Activated naive CD4-positive, alpha-beta T cell treated with anti-CD3 and anti-CD28 coated beads, Interleukin-2, amount 50 U/mL, for 24 hours (primary cell): ENCODE measurements around the gene GRK5.
A peak's percentile ranks its signal among the peaks of the same experiment; 100 is the strongest.

Experiments used
- H3K27ac Mint-ChIP-seq: one replicate; pipeline ENCODE4 v1.8.0; 2021; ENCODE audit warnings: mild to moderate bottlenecking, mixed read lengths
- H3K27me3 Mint-ChIP-seq: one replicate; pipeline ENCODE4 v1.8.0; 2021; ENCODE audit warnings: mixed read lengths
- H3K36me3 Mint-ChIP-seq: one replicate; pipeline ENCODE4 v1.8.0; 2021; ENCODE audit warnings: mixed read lengths
- H3K4me1 Mint-ChIP-seq: one replicate; pipeline ENCODE4 v1.8.0; 2021; ENCODE audit warnings: mixed read lengths
- H3K4me3 Mint-ChIP-seq: one replicate; pipeline ENCODE4 v1.8.0; 2021; ENCODE audit warnings: mild to moderate bottlenecking, mixed read lengths
- H3K9me3 Mint-ChIP-seq: one replicate; pipeline ENCODE4 v1.8.0; 2021; ENCODE audit warnings: mixed read lengths

Gene GRK5

DNA sequence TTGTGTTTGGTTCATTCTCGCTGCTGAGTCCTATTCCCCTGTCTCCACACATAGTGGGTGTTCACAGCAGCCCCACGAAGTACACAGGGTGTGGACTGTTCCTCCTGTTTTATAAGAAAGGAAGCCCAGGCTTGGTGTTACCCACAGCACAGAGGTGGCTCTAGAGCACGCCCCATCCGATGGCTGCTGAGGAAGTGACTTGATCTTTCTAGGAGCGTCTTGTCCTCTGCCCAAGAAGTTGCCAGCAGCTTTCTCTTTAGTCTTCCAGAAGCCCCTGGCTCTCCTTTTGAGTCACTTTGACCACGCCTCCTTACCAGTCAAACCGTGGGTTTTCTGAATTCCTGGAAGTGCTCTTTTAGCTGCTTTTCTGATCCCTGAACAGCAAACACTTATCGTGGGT is 94.0 kb downstream of the GRK5 start:
- Mint-ChIP-seq H3K9me3 (peaks cover 7% of the 10 kb centered on the region), H3K4me1 (peaks cover 89% of the 10 kb centered on the region), H3K27me3 (no peaks in the 10 kb centered on the region), H3K36me3 (peaks cover 13% of the 10 kb centered on the region), H3K4me3 (peak overlapping the region; percentile 79), H3K27ac (peak overlapping the region; percentile 98)

- peak overlapping the region; percentile 4 for H3K4me3 Mint-ChIP-seq
Measured at GRCh38 chr10:119302172-119302571, 94.8 kb downstream of the GRK5 start.

GRCh38 chr10:119302591-119303253 is 95.4 kb downstream of the GRK5 start:
- H3K4me3 Mint-ChIP-seq: peak overlapping the region; percentile 3
- peaks cover 95% of the 10 kb centered on the region for H3K4me1 Mint-ChIP-seq
- peak overlapping the region; percentile 98 for H3K27ac Mint-ChIP-seq
- peaks cover 3% of the 10 kb centered on the region for H3K9me3 Mint-ChIP-seq
- no peaks in the 10 kb centered on the region for H3K27me3 Mint-ChIP-seq
- peaks cover 8% of the 10 kb centered on the region for H3K36me3 Mint-ChIP-seq

More at GRCh38 chr10:119302172-119302571, 94.8 kb downstream of the GRK5 start:
- no peaks in the 10 kb centered on the region for H3K27me3 Mint-ChIP-seq
- H3K4me1 Mint-ChIP-seq: peaks cover 95% of the 10 kb centered on the region
- peaks cover 11% of the 10 kb centered on the region for H3K36me3 Mint-ChIP-seq
- H3K27ac Mint-ChIP-seq: peak overlapping the region; percentile 98
- peaks cover 7% of the 10 kb centered on the region for H3K9me3 Mint-ChIP-seq

GRCh38 chr10:119303886-119304285 is 96.5 kb downstream of the GRK5 start:
- no peak overlapping the region for H3K4me3 Mint-ChIP-seq
- no peaks in the 10 kb centered on the region for H3K9me3 Mint-ChIP-seq
- H3K36me3 Mint-ChIP-seq: peaks cover 2% of the 10 kb centered on the region
- no peaks in the 10 kb centered on the region for H3K27me3 Mint-ChIP-seq
- H3K4me1 Mint-ChIP-seq: peaks cover 86% of the 10 kb centered on the region
- H3K27ac Mint-ChIP-seq: no peak overlapping the region

GRCh38 chr10:119304541-119304940 is 97.2 kb downstream of the GRK5 start:
- H3K27me3 Mint-ChIP-seq: no peaks in the 10 kb centered on the region
- peak overlapping the region; percentile 47 for H3K4me3 Mint-ChIP-seq
- H3K27ac Mint-ChIP-seq: peak overlapping the region; percentile 96
- peaks cover 87% of the 10 kb centered on the region for H3K4me1 Mint-ChIP-seq
- H3K9me3 Mint-ChIP-seq: no peaks in the 10 kb centered on the region
- H3K36me3 Mint-ChIP-seq: peaks cover 2% of the 10 kb centered on the region

DNA sequence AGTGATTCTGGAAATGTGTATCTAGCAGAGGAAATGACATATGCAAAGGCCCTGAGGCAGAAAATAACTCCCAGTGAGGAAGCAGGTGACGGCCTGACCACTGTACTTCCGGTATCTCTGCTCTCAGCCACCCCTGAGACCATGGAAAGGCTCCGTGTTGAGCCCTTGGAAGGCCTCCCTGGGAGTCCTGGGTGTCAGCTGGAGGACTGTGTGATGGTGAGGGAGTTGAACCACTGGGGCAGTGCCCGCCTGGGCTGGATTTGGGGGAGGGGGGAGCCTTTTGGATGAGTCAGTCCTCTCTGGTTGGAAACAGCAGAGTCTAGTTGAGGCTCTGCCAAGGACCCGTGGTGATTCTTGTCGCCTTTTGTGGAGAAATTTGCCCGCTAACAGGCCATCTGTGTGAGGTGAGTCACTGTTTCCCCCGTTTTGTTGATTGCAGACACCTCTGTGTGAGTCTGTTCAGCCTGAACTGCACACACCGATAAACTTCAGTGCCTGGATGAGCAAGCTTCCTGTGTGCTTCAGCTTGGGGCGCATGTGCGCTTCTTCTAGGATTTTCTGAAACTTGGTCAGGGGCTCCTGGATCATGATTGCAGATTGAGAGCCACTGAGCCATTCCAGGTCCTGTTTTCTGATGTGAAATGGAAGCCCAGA is 98.6 kb downstream of the GRK5 start:
- H3K27me3 Mint-ChIP-seq: no peaks in the 10 kb centered on the region
- peak overlapping the region; percentile 79 for H3K4me3 Mint-ChIP-seq
- H3K4me1 Mint-ChIP-seq: peaks cover 79% of the 10 kb centered on the region
- H3K36me3 Mint-ChIP-seq: peaks cover 3% of the 10 kb centered on the region
- H3K9me3 Mint-ChIP-seq: no peaks in the 10 kb centered on the region
- H3K27ac Mint-ChIP-seq: peak overlapping the region; percentile 96

DNA sequence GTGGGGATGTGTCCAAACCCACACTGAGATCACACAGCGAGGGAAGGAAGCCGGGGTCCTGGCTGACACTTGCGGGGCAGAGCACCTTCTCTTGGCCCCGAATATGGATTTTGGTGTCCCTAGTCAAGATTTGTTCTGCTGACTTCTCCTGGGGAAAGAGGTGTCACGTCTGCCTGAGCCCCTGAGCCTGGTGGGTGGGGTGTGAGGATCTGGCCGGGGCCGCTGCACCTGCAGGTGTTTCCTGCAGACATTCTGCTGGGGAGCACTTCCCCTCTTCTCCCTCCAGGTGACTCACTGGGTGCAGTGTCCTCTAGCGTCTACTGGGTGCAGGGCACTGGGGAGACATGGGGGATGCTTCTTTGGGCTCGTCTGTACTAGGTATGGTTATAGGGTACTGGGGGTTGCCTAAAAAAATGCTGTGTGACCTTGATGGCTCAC is 99.2 kb downstream of the GRK5 start:
- Mint-ChIP-seq H3K4me1 (peaks cover 79% of the 10 kb centered on the region), H3K27me3 (no peaks in the 10 kb centered on the region), H3K4me3 (peak overlapping the region; percentile 79), H3K9me3 (no peaks in the 10 kb centered on the region), H3K36me3 (peaks cover 3% of the 10 kb centered on the region), H3K27ac (peak overlapping the region; percentile 96)

DNA sequence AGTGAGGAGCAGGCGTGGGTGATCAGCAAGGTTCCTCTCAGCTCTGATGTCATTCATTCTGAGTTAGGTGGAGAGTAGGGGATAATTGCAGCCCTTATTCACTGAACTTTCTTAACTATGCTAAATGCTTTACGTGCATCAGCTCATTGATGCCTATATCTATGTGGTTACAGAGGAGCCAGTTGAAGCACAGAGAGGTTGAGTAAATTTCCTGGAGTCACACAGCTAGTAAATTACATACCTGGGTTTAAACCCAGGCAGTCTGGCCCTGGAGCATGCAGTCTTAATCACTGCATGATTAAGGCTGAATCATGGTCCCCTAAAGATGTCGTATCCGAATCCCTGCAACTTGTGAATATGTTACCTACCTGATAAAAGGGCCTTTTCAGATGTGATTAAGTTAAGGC is 99.6 kb downstream of the GRK5 start:
- Mint-ChIP-seq H3K4me1 (peaks cover 75% of the 10 kb centered on the region), H3K27me3 (no peaks in the 10 kb centered on the region), H3K9me3 (no peaks in the 10 kb centered on the region), H3K4me3 (peak overlapping the region; percentile 79), H3K36me3 (peaks cover 3% of the 10 kb centered on the region), H3K27ac (peak overlapping the region; percentile 96)

DNA sequence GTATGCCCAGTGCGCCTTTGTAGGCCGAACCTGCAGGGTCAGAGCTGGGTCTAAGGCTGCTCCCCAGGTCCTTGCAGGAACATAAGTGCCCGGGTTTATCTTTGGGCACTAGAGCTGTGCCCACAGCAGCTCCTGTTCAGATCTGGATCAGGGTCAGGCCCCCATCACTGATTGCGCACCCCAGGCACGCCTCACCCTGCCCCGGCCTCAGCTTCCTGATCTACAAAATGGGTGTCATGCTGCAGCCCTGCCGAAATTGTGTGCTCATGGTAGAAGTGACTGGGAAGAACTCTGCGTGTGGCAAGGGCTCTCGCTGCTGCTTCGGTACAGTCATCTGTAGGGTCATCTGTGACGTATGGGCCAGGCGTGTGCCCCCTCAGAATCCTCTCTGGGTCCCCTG is 100.7 kb downstream of the GRK5 start:
- Mint-ChIP-seq H3K4me1 (peaks cover 74% of the 10 kb centered on the region), H3K9me3 (no peaks in the 10 kb centered on the region), H3K36me3 (peaks cover 3% of the 10 kb centered on the region), H3K27ac (no peak overlapping the region), H3K4me3 (peak overlapping the region; percentile 42), H3K27me3 (no peaks in the 10 kb centered on the region)

DNA sequence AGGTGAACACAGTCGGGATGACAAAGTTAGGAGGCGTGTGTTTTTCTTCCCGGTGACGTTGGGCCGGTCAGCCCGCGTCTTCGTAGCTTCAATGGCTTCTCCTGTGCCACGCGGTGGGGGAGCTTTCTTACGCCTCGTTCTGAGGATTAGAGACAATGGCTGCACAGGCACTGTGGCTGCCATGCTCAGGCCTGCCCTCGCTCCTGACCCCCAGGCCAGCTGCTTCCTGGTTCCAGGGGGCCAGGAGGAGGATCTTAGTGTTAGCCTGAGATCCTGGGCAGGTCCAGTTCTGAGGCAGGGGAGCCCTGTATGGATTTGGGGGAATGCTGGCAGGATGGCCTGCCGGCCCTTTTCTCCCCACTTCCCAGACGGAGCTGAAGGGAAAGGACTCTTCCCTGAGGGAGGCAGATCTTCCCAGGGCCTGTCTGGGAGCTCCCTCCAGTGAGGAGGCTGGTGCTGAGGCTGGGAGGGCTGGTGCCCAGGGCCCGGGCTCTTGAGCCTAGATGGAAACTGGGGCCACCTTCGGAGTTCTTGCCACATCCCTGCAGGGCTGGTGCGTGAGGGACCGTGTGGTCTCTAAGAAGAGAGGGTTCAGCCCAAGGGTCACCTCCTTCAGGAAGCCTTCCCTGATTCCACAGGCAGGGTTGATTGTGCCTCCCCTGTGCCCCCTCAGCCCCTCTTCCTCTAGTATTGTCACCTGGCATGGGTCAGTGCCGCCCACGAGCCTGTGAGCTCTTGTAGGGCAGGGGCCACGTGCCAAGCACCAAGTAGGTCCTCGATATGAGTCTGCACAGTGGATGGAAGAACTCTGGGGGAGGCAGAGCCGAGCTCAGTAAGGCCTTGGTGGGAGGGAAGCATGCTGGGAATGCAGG is 101.4 kb downstream of the GRK5 start:
- H3K4me1 Mint-ChIP-seq: peaks cover 72% of the 10 kb centered on the region
- H3K4me3 Mint-ChIP-seq: no peak overlapping the region
- H3K27ac Mint-ChIP-seq: peak overlapping the region; percentile 59

GRCh38 chr10:119309423-119309770 is 102.0 kb downstream of the GRK5 start:
- Mint-ChIP-seq H3K9me3 (no peaks in the 10 kb centered on the region), H3K4me1 (peaks cover 69% of the 10 kb centered on the region), H3K27me3 (no peaks in the 10 kb centered on the region), H3K27ac (peak overlapping the region; percentile 59), H3K36me3 (peaks cover 3% of the 10 kb centered on the region), H3K4me3 (no peak overlapping the region)

More for the DNA sequence above, 101.4 kb downstream of the GRK5 start:
- Mint-ChIP-seq H3K9me3 (no peaks in the 10 kb centered on the region), H3K27me3 (no peaks in the 10 kb centered on the region), H3K36me3 (peaks cover 3% of the 10 kb centered on the region)

GRCh38 chr10:119310806-119311205 is 103.4 kb downstream of the GRK5 start:
- Mint-ChIP-seq H3K36me3 (peaks cover 7% of the 10 kb centered on the region), H3K27me3 (no peaks in the 10 kb centered on the region), H3K9me3 (no peaks in the 10 kb centered on the region), H3K27ac (no peak overlapping the region), H3K4me3 (no peak overlapping the region), H3K4me1 (peaks cover 69% of the 10 kb centered on the region)

DNA sequence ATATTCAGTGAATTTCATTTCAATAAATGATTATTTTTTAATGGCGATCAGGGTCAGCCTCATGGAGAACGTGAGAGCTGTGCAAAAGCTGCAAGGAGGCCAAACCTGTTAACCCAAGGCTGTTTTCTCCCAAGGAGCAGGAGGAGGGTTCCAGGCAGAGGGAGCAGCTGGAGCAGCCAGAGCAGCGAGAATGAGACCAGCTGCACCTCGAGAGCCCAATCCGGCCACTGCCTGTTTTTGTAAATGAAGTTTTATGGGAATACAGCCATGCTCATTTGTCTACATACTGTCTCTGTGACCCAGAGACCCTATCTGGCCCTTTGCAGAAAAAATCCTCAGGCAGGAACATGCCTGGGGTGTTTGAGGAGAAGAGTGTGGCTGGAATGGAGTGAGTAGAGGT is 104.9 kb downstream of the GRK5 start:
- H3K4me1 Mint-ChIP-seq: peaks cover 69% of the 10 kb centered on the region
- peak overlapping the region; percentile 23 for H3K4me3 Mint-ChIP-seq
- peak overlapping the region; percentile 6 for H3K27ac Mint-ChIP-seq
- no peaks in the 10 kb centered on the region for H3K9me3 Mint-ChIP-seq
- H3K36me3 Mint-ChIP-seq: peaks cover 6% of the 10 kb centered on the region
- no peaks in the 10 kb centered on the region for H3K27me3 Mint-ChIP-seq

DNA sequence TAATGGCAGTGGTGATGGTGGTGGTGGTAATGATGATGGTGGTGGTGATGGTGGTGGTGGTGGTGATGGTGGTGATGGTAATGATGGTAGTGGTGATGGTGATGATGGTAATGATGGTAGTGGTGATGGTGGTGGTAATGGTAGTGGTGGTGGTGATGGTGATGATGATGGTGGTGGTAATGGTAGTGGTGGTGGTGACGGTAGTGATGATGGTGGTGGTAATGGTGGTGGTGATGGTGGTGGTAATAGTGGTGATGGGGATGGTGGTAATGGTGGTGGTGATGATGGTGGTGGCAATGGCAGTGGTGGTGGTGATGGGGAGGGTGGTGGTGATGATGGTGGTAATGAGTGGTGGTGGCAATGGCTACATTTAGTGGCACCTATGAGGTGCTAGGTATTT is 105.7 kb downstream of the GRK5 start:
- H3K27me3 Mint-ChIP-seq: no peaks in the 10 kb centered on the region
- peak overlapping the region; percentile 23 for H3K4me3 Mint-ChIP-seq
- H3K9me3 Mint-ChIP-seq: no peaks in the 10 kb centered on the region
- H3K36me3 Mint-ChIP-seq: peaks cover 5% of the 10 kb centered on the region
- H3K27ac Mint-ChIP-seq: peak overlapping the region; percentile 53
- H3K4me1 Mint-ChIP-seq: peaks cover 70% of the 10 kb centered on the region

DNA sequence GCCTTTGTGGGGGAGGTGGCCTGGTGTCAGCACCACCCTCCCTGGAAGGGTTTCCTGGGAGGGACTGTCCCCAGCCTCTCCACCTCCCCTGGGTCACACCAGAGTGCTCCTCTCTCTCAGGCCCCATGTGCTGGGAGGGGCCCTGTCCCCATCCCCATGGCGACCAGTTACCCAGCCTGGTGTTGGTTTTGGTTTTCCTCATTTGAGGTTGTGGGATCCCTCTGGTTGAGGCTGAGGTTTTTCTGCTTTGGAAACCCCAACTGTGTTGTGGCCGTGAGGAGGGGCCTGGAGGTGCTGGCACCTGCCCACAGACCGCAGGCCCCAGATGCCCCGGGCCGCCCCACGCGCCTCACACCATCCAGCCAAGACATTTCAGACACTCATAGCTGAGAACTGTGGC is 106.3 kb downstream of the GRK5 start:
- Mint-ChIP-seq H3K4me1 (peaks cover 74% of the 10 kb centered on the region), H3K36me3 (peaks cover 5% of the 10 kb centered on the region), H3K9me3 (no peaks in the 10 kb centered on the region), H3K4me3 (no peak overlapping the region), H3K27me3 (no peaks in the 10 kb centered on the region), H3K27ac (no peak overlapping the region)

DNA sequence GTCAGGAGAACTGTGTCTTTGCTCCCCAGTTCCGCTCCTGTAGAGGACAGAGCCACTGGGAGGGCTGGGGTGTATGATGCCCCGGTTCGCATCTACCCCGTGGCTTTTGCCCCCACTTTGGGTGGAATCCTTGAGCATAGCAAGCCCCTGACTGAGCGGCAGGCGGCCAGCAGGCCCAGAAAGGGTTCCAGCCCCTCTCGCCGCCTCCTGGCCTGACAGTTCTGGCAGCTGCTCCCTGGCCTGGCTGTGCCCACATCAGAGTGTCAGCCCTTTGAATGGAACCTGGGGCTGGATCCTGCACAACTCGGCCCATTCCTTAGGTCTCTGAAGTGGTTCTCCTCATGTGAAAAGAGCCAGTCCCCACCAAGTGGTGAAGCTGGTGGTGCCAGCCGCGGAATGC is 106.7 kb downstream of the GRK5 start:
- no peaks in the 10 kb centered on the region for H3K27me3 Mint-ChIP-seq
- H3K4me3 Mint-ChIP-seq: no peak overlapping the region

More for the DNA sequence above, 106.7 kb downstream of the GRK5 start:
- Mint-ChIP-seq H3K9me3 (no peaks in the 10 kb centered on the region), H3K4me1 (peaks cover 75% of the 10 kb centered on the region), H3K27ac (no peak overlapping the region), H3K36me3 (peaks cover 5% of the 10 kb centered on the region)
